Lower leg skin (tissue), 3 donors: Measurements from ENCODE around the gene RAD51B.

ENCODE experiments used
- CTCF ChIP-seq, 3 donors: fragments of 450-650 bp; IDR thresholded peaks; one replicate each; pipeline ENCODE4 v1.5.1; 2016; ENCODE audit warnings: antibody characterized with exemption in 3 of 3, mild to moderate bottlenecking in 3 of 3, moderate library complexity in 2 of 3
- POLR2A ChIP-seq, 2 donors: fragments of 450-650 bp; IDR thresholded peaks; one replicate each; pipeline ENCODE4 v1.6.1; 2016 to 2017; ENCODE audit warnings: antibody characterized with exemption in 2 of 2, mild to moderate bottlenecking in 1 of 2, moderate library complexity in 1 of 2

GRCh38 chr14:68223631-68224030, 404.1 kb downstream of the RAD51B start:
- TF ChIP-seq CTCF (IDR thresholded peaks at IDR 0.05): no peak
- no peak for TF ChIP-seq POLR2A (IDR thresholded peaks at IDR 0.05)
